HEK293 (cell line): Measurements from ENCODE around the gene SYNGAP1.

Source experiments
- CTCF ChIP-seq: fragments of 450-650 bp; formaldehyde crosslinking; IDR thresholded peaks from 2 replicates; pipeline ENCODE4 v1.5.1; 2016; ENCODE audit warnings: missing biosample characterization, missing genetic modification characterization
- GLIS2 ChIP-seq: fragments of 450-650 bp; formaldehyde crosslinking; IDR thresholded peaks from 2 replicates; pipeline ENCODE4 v1.5.1; 2016; ENCODE audit warnings: missing biosample characterization, missing genetic modification characterization
- HIC1 ChIP-seq: fragments of 450-650 bp; formaldehyde crosslinking; IDR thresholded peaks from 2 replicates; pipeline ENCODE4 v1.5.1; 2016; ENCODE audit warnings: missing biosample characterization, missing genetic modification characterization
- INSM2 ChIP-seq: fragments of 450-650 bp; formaldehyde crosslinking; IDR thresholded peaks from 2 replicates; pipeline ENCODE4 v1.5.1; 2016; ENCODE audit warnings: missing biosample characterization, missing genetic modification characterization
- KLF7 ChIP-seq: fragments of 450-650 bp; formaldehyde crosslinking; IDR thresholded peaks from 2 replicates; pipeline ENCODE4 v1.5.1; 2016; ENCODE audit warnings: missing biosample characterization, missing genetic modification characterization, borderline replicate concordance
- PBX3 ChIP-seq: sonication (generic); formaldehyde crosslinking; IDR thresholded peaks from 2 replicates; pipeline ENCODE4 v1.8.1; 2022; ENCODE audit warnings: mild to moderate bottlenecking, moderate library complexity, missing genetic modification reagents
- SP7 ChIP-seq: fragments of 450-650 bp; formaldehyde crosslinking; IDR thresholded peaks from 2 replicates; pipeline ENCODE4 v1.5.1; 2016; ENCODE audit warnings: missing biosample characterization, missing genetic modification characterization
- YY2 ChIP-seq: fragments of 450-650 bp; formaldehyde crosslinking; IDR thresholded peaks from 2 replicates; pipeline ENCODE4 v1.5.1; 2016; ENCODE audit warnings: missing biosample characterization, missing genetic modification characterization
- ZBTB1 ChIP-seq: fragments of 450-650 bp; formaldehyde crosslinking; IDR thresholded peaks from 2 replicates; pipeline ENCODE4 v1.5.1; 2016; ENCODE audit warnings: missing biosample characterization, missing genetic modification characterization
- ZBTB17 ChIP-seq: fragments of 450-650 bp; formaldehyde crosslinking; IDR thresholded peaks from 2 replicates; pipeline ENCODE4 v1.5.1; 2016; ENCODE audit warnings: missing biosample characterization, missing genetic modification characterization
- ZFHX2 ChIP-seq: fragments of 450-650 bp; formaldehyde crosslinking; conservative IDR thresholded peaks from 2 replicates; pipeline ENCODE4 v1.5.1; 2016; ENCODE audit warnings: missing biosample characterization, missing genetic modification characterization
- ZNF10 ChIP-seq: fragments of 450-650 bp; formaldehyde crosslinking; IDR thresholded peaks from 2 replicates; pipeline ENCODE4 v1.5.1; 2017; ENCODE audit warnings: missing biosample characterization, missing genetic modification characterization
- ZNF121 ChIP-seq: fragments of 450-650 bp; formaldehyde crosslinking; IDR thresholded peaks from 2 replicates; pipeline ENCODE4 v1.5.1; 2016; ENCODE audit warnings: missing biosample characterization, missing genetic modification characterization
- ZNF155 ChIP-seq: fragments of 450-650 bp; formaldehyde crosslinking; IDR thresholded peaks from 2 replicates; pipeline ENCODE4 v1.5.1; 2016; ENCODE audit warnings: missing biosample characterization, missing genetic modification characterization
- ZNF214 ChIP-seq: fragments of 450-650 bp; formaldehyde crosslinking; IDR thresholded peaks from 2 replicates; pipeline ENCODE4 v1.5.1; 2017; ENCODE audit warnings: missing biosample characterization, mild to moderate bottlenecking, missing genetic modification characterization, borderline replicate concordance
- ZNF221 ChIP-seq: fragments of 450-650 bp; formaldehyde crosslinking; IDR thresholded peaks from 2 replicates; pipeline ENCODE4 v1.5.1; 2017; ENCODE audit warnings: missing biosample characterization, missing genetic modification characterization, borderline replicate concordance
- ZNF239 ChIP-seq: fragments of 450-650 bp; formaldehyde crosslinking; IDR thresholded peaks from 2 replicates; pipeline ENCODE4 v1.5.1; 2016; ENCODE audit warnings: missing biosample characterization, missing genetic modification characterization
- ZNF24 ChIP-seq: fragments of 450-650 bp; formaldehyde crosslinking; IDR thresholded peaks from 2 replicates; pipeline ENCODE4 v1.5.1; 2016; ENCODE audit warnings: missing biosample characterization, missing genetic modification characterization
- ZNF248 ChIP-seq: fragments of 450-650 bp; formaldehyde crosslinking; IDR thresholded peaks from 2 replicates; pipeline ENCODE4 v1.5.1; 2017; ENCODE audit warnings: missing biosample characterization, missing genetic modification characterization
- ZNF354C ChIP-seq: fragments of 450-650 bp; formaldehyde crosslinking; IDR thresholded peaks from 2 replicates; pipeline ENCODE4 v1.5.1; 2016; ENCODE audit warnings: missing biosample characterization, missing genetic modification characterization, low read depth, borderline replicate concordance
- ZNF394 ChIP-seq: fragments of 450-650 bp; formaldehyde crosslinking; IDR thresholded peaks from 2 replicates; pipeline ENCODE4 v1.5.1; 2016; ENCODE audit warnings: missing biosample characterization, missing genetic modification characterization, mild to moderate bottlenecking, moderate library complexity, borderline replicate concordance
- ZNF488 ChIP-seq: fragments of 450-650 bp; formaldehyde crosslinking; IDR thresholded peaks from 2 replicates; pipeline ENCODE4 v1.5.1; 2016; ENCODE audit warnings: missing biosample characterization, missing genetic modification characterization
- ZNF549 ChIP-seq: fragments of 450-650 bp; IDR thresholded peaks from 2 replicates; pipeline ENCODE4 v1.5.1; 2018; ENCODE audit warnings: missing biosample characterization, missing genetic modification characterization, mild to moderate bottlenecking, inconsistent platforms, moderate library complexity
- ZNF555 ChIP-seq: fragments of 450-650 bp; formaldehyde crosslinking; conservative IDR thresholded peaks from 2 replicates; pipeline ENCODE4 v1.5.1; 2017; ENCODE audit warnings: missing biosample characterization, mild to moderate bottlenecking, missing genetic modification characterization, inconsistent platforms
- ZNF76 ChIP-seq: fragments of 450-650 bp; formaldehyde crosslinking; IDR thresholded peaks from 2 replicates; pipeline ENCODE4; 2016; ENCODE audit warnings: low read depth, missing biosample characterization, missing genetic modification characterization, borderline replicate concordance
- ZNF777 ChIP-seq: fragments of 450-650 bp; formaldehyde crosslinking; IDR thresholded peaks from 2 replicates; pipeline ENCODE4 v1.5.1; 2017; ENCODE audit warnings: missing biosample characterization, missing genetic modification characterization, borderline replicate concordance
- ZNF785 ChIP-seq: fragments of 450-650 bp; formaldehyde crosslinking; IDR thresholded peaks from 2 replicates; pipeline ENCODE4 v1.5.1; 2016; ENCODE audit warnings: missing biosample characterization, missing genetic modification characterization
- ZNF830 ChIP-seq: fragments of 450-650 bp; IDR thresholded peaks from 2 replicates; pipeline ENCODE4 v1.5.0; 2018; ENCODE audit warnings: missing biosample characterization, missing genetic modification characterization, low read depth, mild to moderate bottlenecking, moderate library complexity
- ZNF843 ChIP-seq: fragments of 450-650 bp; formaldehyde crosslinking; IDR thresholded peaks from 2 replicates; pipeline ENCODE4 v1.5.1; 2016; ENCODE audit warnings: missing biosample characterization, missing genetic modification characterization
- ZSCAN5A ChIP-seq: fragments of 450-650 bp; formaldehyde crosslinking; IDR thresholded peaks from 2 replicates; pipeline ENCODE4 v1.5.1; 2016; ENCODE audit warnings: missing biosample characterization, missing genetic modification characterization
- ZXDB ChIP-seq: fragments of 450-650 bp; formaldehyde crosslinking; IDR thresholded peaks from 2 replicates; pipeline ENCODE4 v1.5.1; 2016; ENCODE audit warnings: missing biosample characterization, missing genetic modification characterization

SYNGAP1 gene

GRCh38 chr6:33428224-33428965, 8.5 kb downstream of the SYNGAP1 start (continued):
- TF ChIP-seq ZNF354C (tag by site-specific recombination) (no peak), ZNF155 (tag by site-specific recombination) (no peak), ZNF830 (tag by site-specific recombination) (no peak), ZXDB (tag by site-specific recombination) (0 out of 2 replicates have a peak, but pooled peaks have one; percentile 24), ZNF24 (tag by site-specific recombination) (no peak), ZNF121 (tag by site-specific recombination) (no peak), PBX3 (CRISPR knock-in tag) (no peak), ZNF777 (no peak), ZSCAN5A (tag by site-specific recombination) (peak; percentile 44; the same call in 1 of the 2 replicates), ZNF221 (tag by site-specific recombination) (no peak), ZNF488 (tag by site-specific recombination) (no peak), ZNF76 (tag by site-specific recombination) (0 out of 2 replicates have a peak, but pooled peaks have one; percentile 11), ZBTB1 (tag by site-specific recombination) (no peak), CTCF (tag by site-specific recombination) (peak; percentile 53), ZNF10 (no peak), ZNF843 (tag by site-specific recombination) (no peak), YY2 (tag by site-specific recombination) (peak; percentile 15; the same call in 1 of the 2 replicates), ZNF785 (tag by site-specific recombination) (no peak), GLIS2 (tag by site-specific recombination) (peak; percentile 72; the same call in 1 of the 2 replicates), ZBTB17 (tag by site-specific recombination) (no peak), ZNF248 (tag by site-specific recombination) (no peak), ZNF555 (tag by site-specific recombination) (no peak), KLF7 (tag by site-specific recombination) (0 out of 2 replicates have a peak, but pooled peaks have one; percentile 26), ZNF549 (tag by site-specific recombination) (no peak), ZNF214 (tag by site-specific recombination) (no peak), HIC1 (tag by site-specific recombination) (peak; percentile 51; the same call in 1 of the 2 replicates), INSM2 (no peak), ZNF394 (tag by site-specific recombination) (no peak), ZFHX2 (tag by site-specific recombination) (peak; percentile 56), ZNF239 (tag by site-specific recombination) (no peak), SP7 (tag by site-specific recombination) (no peak)
